Measurements from ENCODE around the gene CNN2. TPM values are rescaled to one million over a fixed set of nuclear protein-coding genes. Genes with fewer than 3 reads are reported as not detected.

The CNN2 gene
- total RNA-seq, 5 donors from 2014 or later (not counting 1 experiment from before 2014, with no cell fraction given): 239 to 385 (median 314) TPM

DNA sequence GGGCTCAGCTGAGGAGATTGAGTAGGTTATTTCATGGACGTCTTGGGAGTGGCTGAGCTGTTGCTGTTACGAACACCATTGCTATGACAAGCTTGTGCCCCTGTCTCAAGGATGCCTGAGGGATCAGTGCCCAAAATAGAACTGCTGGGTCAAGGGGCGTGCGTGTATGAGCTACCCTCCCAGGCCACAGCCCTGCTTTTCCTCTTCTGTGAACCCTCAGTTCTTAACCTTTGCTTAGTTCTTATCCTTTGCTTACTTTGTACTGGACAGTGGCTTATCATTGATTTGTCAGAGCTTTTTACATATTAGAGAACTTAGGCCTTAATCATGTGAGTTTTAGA lies 49.6 kb downstream of the CNN2 start:
- CTCF ChIA-PET: interaction anchor here in 1 of 2 donors (0.6 to 2.2 kb wide), 3 partner anchors 9 to 222 kb away, joined by 4 to 16 read pairs (median 11); partner anchors contain the start of gene ARHGAP45
- Histone ChIP-seq H3K27ac (ENCODE audit: low read length) (peak overlapping the region; percentile 93), H3K9me3 (no peaks in the 10 kb centered on the region), H3K4me1 (ENCODE audit: control insufficient read depth in 1 of 2, extremely low read depth in 1 of 2, insufficient read depth in 2 of 2, low read length in 2 of 2) (peaks cover 57 to 94% of the 10 kb centered on the region in 2 experiments), H3K27me3 (replicated peaks in 1 of 2; ENCODE audit: control insufficient read depth in 2 of 2, extremely low read depth in 1 of 2, insufficient read depth in 2 of 2, low read length in 1 of 2) (no peaks in the 10 kb centered on the region), H3K4me3 (ENCODE audit: control insufficient read depth in 1 of 2, extremely low read depth in 1 of 2, low read length in 1 of 2) (peak overlapping the region; percentile 9 to 49), H3K36me3 (ENCODE audit: control insufficient read depth in 2 of 2, extremely low read depth in 1 of 2, insufficient read depth in 1 of 2, low read length in 1 of 2) (peaks cover 26 to 75% of the 10 kb centered on the region in 2 donors)
- peaks cover 41% of the 10 kb centered on the region for H3K36me3 Mint-ChIP-seq
- H3K9me3 Mint-ChIP-seq: no peaks in the 10 kb centered on the region
- peak overlapping the region; percentile 96 to 99 for H3K27ac Mint-ChIP-seq
- 49% methylated on average over 2 of the region's 4 CpGs for WGBS (ENCODE audit: insufficient coverage)
- ATAC-seq (replicated peaks in 1 of 4): no peak
- no peak for DNase-seq
- peaks cover 51 to 68% (median 59%) of the 10 kb centered on the region in 3 donors for H3K4me1 Mint-ChIP-seq
- peak overlapping the region; percentile 73 to 88 (median 77) for H3K4me3 Mint-ChIP-seq
- POLR2A ChIA-PET: interaction anchor here (0.5 to 2.3 kb wide), 6 partner anchors 9 to 194 kb away, joined by 3 to 13 read pairs (median 4); partner anchors contain the start of genes ARHGAP45 (in 2 of the 2) and CIRBP (in 1 of the 2)
- no peaks in the 10 kb centered on the region for H3K27me3 Mint-ChIP-seq

GRCh38 chr19:1076951-1077350 lies 50.5 kb downstream of the CNN2 start:
- DNase-seq (peak; percentile 79 to 98 (median 94)), ATAC-seq (replicated peaks in 1 of 4) (peak; percentile 66 to 72 (median 70))
- Histone ChIP-seq H3K4me1 (ENCODE audit: control insufficient read depth in 1 of 2, extremely low read depth in 1 of 2, insufficient read depth in 2 of 2, low read length in 2 of 2) (peaks cover 55 to 96% of the 10 kb centered on the region in 2 experiments), H3K36me3 (ENCODE audit: control insufficient read depth in 2 of 2, extremely low read depth in 1 of 2, insufficient read depth in 1 of 2, low read length in 1 of 2) (peaks cover 26 to 79% of the 10 kb centered on the region in 2 donors), H3K4me3 (ENCODE audit: control insufficient read depth in 1 of 2, extremely low read depth in 1 of 2, low read length in 1 of 2) (peak overlapping the region; percentile 70 to 81), H3K9me3 (no peaks in the 10 kb centered on the region), H3K27me3 (replicated peaks in 1 of 2; ENCODE audit: control insufficient read depth in 2 of 2, extremely low read depth in 1 of 2, insufficient read depth in 2 of 2, low read length in 1 of 2) (no peaks in the 10 kb centered on the region), H3K27ac (ENCODE audit: low read length) (peak overlapping the region; percentile 93)
- H3K27me3 Mint-ChIP-seq: no peaks in the 10 kb centered on the region
- POLR2A ChIA-PET: interaction anchor here (0.5 to 1.7 kb wide), 4 partner anchors 9 to 197 kb away, joined by 3 to 4 read pairs (median 3); partner anchors contain the start of gene WDR18 (in 1 of the 2)
- CTCF ChIA-PET: interaction anchor here (0.6 to 1.1 kb wide), 4 partner anchors 10 to 116 kb away, joined by 3 to 5 read pairs (median 4); partner anchors contain the start of gene ARHGAP45 (in 2 of the 2)
- peak overlapping the region; percentile 86 to 89 (median 88) for H3K4me3 Mint-ChIP-seq
- peaks cover 39% of the 10 kb centered on the region for H3K36me3 Mint-ChIP-seq
- H3K9me3 Mint-ChIP-seq: no peaks in the 10 kb centered on the region
- peak overlapping the region; percentile 96 to 99 for H3K27ac Mint-ChIP-seq
- 0% methylated on average over 12 of the region's 16 CpGs for WGBS (ENCODE audit: insufficient coverage)
- H3K4me1 Mint-ChIP-seq: peaks cover 54 to 70% (median 61%) of the 10 kb centered on the region in 3 donors

GRCh38 chr19:1079566-1080111 lies 53.2 kb downstream of the CNN2 start:
- WGBS (ENCODE audit: insufficient coverage): 33% methylated on average over 45 of the region's 45 CpGs
- peaks cover 36 to 62% (median 53%) of the 10 kb centered on the region in 3 donors for H3K4me1 Mint-ChIP-seq

GRCh38 chr19:1080360-1081161 lies 54.2 kb downstream of the CNN2 start:
- no peak for ATAC-seq (replicated peaks in 1 of 4)
- H3K27ac Mint-ChIP-seq: peak overlapping the region; percentile 19 to 86
- peak overlapping the region; percentile 47 for H3K27ac ChIP-seq (ENCODE audit: low read length)
- H3K36me3 Mint-ChIP-seq: peaks cover 46% of the 10 kb centered on the region
- peak in 2 of 35 experiments; percentile 20 to 32 for DNase-seq
- POLR2A ChIA-PET: interaction anchor here in 1 of 2 donors (1.6 kb wide), 1 partner anchor 14 kb away, joined by 4 read pairs; the partner anchor contains the start of gene ARHGAP45
- H3K4me1 ChIP-seq (ENCODE audit: control insufficient read depth in 1 of 2, extremely low read depth in 1 of 2, insufficient read depth in 2 of 2, low read length in 2 of 2): peaks cover 39 to 97% of the 10 kb centered on the region in 2 experiments
- H3K36me3 ChIP-seq (ENCODE audit: control insufficient read depth in 2 of 2, extremely low read depth in 1 of 2, insufficient read depth in 1 of 2, low read length in 1 of 2): peaks cover 51 to 80% of the 10 kb centered on the region in 2 donors
- no peak overlapping the region for H3K4me3 ChIP-seq (ENCODE audit: control insufficient read depth in 1 of 2, extremely low read depth in 1 of 2, low read length in 1 of 2)
- 92% methylated on average over 31 of the region's 50 CpGs for WGBS (ENCODE audit: insufficient coverage)
- H3K27me3 ChIP-seq (replicated peaks in 1 of 2; ENCODE audit: control insufficient read depth in 2 of 2, extremely low read depth in 1 of 2, insufficient read depth in 2 of 2, low read length in 1 of 2): no peaks in the 10 kb centered on the region
- CTCF ChIA-PET: interaction anchor here in 1 of 2 donors (0.5 kb wide), 1 partner anchor 158 kb away, joined by 5 read pairs; no protein-coding TSS in a partner anchor
- H3K4me3 Mint-ChIP-seq: peak overlapping the region; percentile 41 to 88 (median 86)
- H3K9me3 Mint-ChIP-seq: no peaks in the 10 kb centered on the region
- no peaks in the 10 kb centered on the region for H3K9me3 ChIP-seq
- no peaks in the 10 kb centered on the region for H3K27me3 Mint-ChIP-seq
- H3K4me1 Mint-ChIP-seq: peaks cover 41 to 67% (median 58%) of the 10 kb centered on the region in 3 donors

More at GRCh38 chr19:1079566-1080111, 53.2 kb downstream of the CNN2 start:
- no peaks in the 10 kb centered on the region for H3K9me3 ChIP-seq
- H3K36me3 Mint-ChIP-seq: peaks cover 40% of the 10 kb centered on the region
- no peaks in the 10 kb centered on the region for H3K27me3 ChIP-seq (replicated peaks in 1 of 2; ENCODE audit: control insufficient read depth in 2 of 2, extremely low read depth in 1 of 2, insufficient read depth in 2 of 2, low read length in 1 of 2)
- H3K4me3 ChIP-seq (ENCODE audit: control insufficient read depth in 1 of 2, extremely low read depth in 1 of 2, low read length in 1 of 2): peak overlapping the region; percentile 54 to 70
- peaks cover 41 to 97% of the 10 kb centered on the region in 2 experiments for H3K4me1 ChIP-seq (ENCODE audit: control insufficient read depth in 1 of 2, extremely low read depth in 1 of 2, insufficient read depth in 2 of 2, low read length in 2 of 2)
- no peaks in the 10 kb centered on the region for H3K27me3 Mint-ChIP-seq
- ChIA-PET CTCF (no interaction called here), POLR2A (no interaction called here)
- H3K9me3 Mint-ChIP-seq: no peaks in the 10 kb centered on the region
- H3K27ac ChIP-seq (ENCODE audit: low read length): peak overlapping the region; percentile 58
- peak overlapping the region; percentile 86 to 99 for H3K27ac Mint-ChIP-seq
- DNase-seq (peak in 8 of 35 experiments; percentile 41 to 69 (median 60)), ATAC-seq (replicated peaks in 1 of 4) (no peak)
- peak overlapping the region; percentile 86 to 89 (median 88) for H3K4me3 Mint-ChIP-seq
- H3K36me3 ChIP-seq (ENCODE audit: control insufficient read depth in 2 of 2, extremely low read depth in 1 of 2, insufficient read depth in 1 of 2, low read length in 1 of 2): peaks cover 43 to 79% of the 10 kb centered on the region in 2 donors

GRCh38 chr19:1081301-1082164 lies 55.1 kb downstream of the CNN2 start:
- H3K9me3 Mint-ChIP-seq: no peaks in the 10 kb centered on the region
- peaks cover 33 to 64% (median 55%) of the 10 kb centered on the region in 3 donors for H3K4me1 Mint-ChIP-seq
- ATAC-seq (replicated peaks in 1 of 4) (no peak), DNase-seq (peak in 3 of 35 experiments; percentile 14 to 39 (median 32))
- H3K27me3 Mint-ChIP-seq: no peaks in the 10 kb centered on the region
- Histone ChIP-seq H3K36me3 (ENCODE audit: control insufficient read depth in 2 of 2, extremely low read depth in 1 of 2, insufficient read depth in 1 of 2, low read length in 1 of 2) (peaks cover 56 to 82% of the 10 kb centered on the region in 2 donors), H3K27ac (ENCODE audit: low read length) (peak overlapping the region; percentile 47), H3K4me1 (ENCODE audit: control insufficient read depth in 1 of 2, extremely low read depth in 1 of 2, insufficient read depth in 2 of 2, low read length in 2 of 2) (peaks cover 29 to 97% of the 10 kb centered on the region in 2 experiments), H3K9me3 (no peaks in the 10 kb centered on the region), H3K4me3 (ENCODE audit: control insufficient read depth in 1 of 2, extremely low read depth in 1 of 2, low read length in 1 of 2) (peak overlapping the region in 1 of 2 donors; percentile 32), H3K27me3 (replicated peaks in 1 of 2; ENCODE audit: control insufficient read depth in 2 of 2, extremely low read depth in 1 of 2, insufficient read depth in 2 of 2, low read length in 1 of 2) (no peaks in the 10 kb centered on the region)
- WGBS (ENCODE audit: insufficient coverage): 91% methylated on average over 58 of the region's 58 CpGs
- H3K36me3 Mint-ChIP-seq: peaks cover 40% of the 10 kb centered on the region
- peak overlapping the region; percentile 69 to 79 for H3K27ac Mint-ChIP-seq
- POLR2A ChIA-PET: interaction anchor here (0.6 to 1.6 kb wide), 4 partner anchors 10 to 25 kb away, joined by 4 to 6 read pairs (median 4); partner anchors contain the start of gene ARHGAP45 (in 1 of the 2)
- H3K4me3 Mint-ChIP-seq: peak overlapping the region; percentile 44 to 88 (median 55)
- CTCF ChIA-PET: interaction anchor here (0.6 to 1.5 kb wide), 2 partner anchors 14 to 374 kb away, joined by 4 to 8 read pairs; no protein-coding TSS in a partner anchor

All from T-cell (primary cell).